Measurements from ENCODE around the gene ITPK1. TPM values are rescaled to one million over a fixed set of nuclear protein-coding genes. Genes with fewer than 3 reads are reported as not detected.

Gene ITPK1
- total RNA-seq, 1 experiment from 2014 or later: 25.9 TPM

DNA sequence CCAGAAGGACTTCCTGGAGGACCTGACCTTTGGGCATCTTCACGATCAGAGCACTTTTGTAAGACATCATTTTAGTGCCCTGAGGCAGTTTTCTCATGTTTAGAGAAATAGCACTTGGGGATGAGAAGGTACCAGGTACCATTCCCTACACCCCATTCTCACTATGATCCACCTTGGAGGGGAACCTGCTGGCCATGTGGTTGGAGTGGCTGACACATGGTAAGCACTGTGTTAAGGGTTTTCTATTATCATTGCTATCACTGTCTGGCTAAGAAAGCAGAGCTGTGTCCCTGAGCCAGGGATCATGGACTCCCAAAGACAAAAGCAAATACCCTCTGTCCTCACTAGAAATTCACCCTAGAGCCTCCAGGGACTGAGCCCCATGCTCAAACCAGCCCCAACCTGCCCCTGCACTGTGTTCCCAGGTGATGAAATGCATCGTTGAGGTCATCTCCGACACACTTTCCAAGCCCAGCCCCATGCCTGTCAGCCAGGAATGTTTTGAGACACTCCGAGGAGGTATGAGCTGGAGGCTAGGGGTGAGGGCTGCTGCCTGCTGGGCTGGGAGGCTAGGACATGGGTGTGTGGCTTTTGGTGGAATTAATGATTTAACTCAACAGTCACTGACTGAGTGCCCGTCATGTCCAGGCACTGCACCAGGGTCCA, 189.4 kb downstream of the ITPK1 start:
- TF ChIP-seq, protein P1, sequence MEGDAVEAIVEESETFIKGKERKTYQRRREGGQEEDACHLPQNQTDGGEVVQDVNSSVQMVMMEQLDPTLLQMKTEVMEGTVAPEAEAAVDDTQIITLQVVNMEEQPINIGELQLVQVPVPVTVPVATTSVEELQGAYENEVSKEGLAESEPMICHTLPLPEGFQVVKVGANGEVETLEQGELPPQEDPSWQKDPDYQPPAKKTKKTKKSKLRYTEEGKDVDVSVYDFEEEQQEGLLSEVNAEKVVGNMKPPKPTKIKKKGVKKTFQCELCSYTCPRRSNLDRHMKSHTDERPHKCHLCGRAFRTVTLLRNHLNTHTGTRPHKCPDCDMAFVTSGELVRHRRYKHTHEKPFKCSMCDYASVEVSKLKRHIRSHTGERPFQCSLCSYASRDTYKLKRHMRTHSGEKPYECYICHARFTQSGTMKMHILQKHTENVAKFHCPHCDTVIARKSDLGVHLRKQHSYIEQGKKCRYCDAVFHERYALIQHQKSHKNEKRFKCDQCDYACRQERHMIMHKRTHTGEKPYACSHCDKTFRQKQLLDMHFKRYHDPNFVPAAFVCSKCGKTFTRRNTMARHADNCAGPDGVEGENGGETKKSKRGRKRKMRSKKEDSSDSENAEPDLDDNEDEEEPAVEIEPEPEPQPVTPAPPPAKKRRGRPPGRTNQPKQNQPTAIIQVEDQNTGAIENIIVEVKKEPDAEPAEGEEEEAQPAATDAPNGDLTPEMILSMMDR (IDR thresholded peaks at IDR 0.05): no peak
- TF ChIP-seq, protein P2, sequence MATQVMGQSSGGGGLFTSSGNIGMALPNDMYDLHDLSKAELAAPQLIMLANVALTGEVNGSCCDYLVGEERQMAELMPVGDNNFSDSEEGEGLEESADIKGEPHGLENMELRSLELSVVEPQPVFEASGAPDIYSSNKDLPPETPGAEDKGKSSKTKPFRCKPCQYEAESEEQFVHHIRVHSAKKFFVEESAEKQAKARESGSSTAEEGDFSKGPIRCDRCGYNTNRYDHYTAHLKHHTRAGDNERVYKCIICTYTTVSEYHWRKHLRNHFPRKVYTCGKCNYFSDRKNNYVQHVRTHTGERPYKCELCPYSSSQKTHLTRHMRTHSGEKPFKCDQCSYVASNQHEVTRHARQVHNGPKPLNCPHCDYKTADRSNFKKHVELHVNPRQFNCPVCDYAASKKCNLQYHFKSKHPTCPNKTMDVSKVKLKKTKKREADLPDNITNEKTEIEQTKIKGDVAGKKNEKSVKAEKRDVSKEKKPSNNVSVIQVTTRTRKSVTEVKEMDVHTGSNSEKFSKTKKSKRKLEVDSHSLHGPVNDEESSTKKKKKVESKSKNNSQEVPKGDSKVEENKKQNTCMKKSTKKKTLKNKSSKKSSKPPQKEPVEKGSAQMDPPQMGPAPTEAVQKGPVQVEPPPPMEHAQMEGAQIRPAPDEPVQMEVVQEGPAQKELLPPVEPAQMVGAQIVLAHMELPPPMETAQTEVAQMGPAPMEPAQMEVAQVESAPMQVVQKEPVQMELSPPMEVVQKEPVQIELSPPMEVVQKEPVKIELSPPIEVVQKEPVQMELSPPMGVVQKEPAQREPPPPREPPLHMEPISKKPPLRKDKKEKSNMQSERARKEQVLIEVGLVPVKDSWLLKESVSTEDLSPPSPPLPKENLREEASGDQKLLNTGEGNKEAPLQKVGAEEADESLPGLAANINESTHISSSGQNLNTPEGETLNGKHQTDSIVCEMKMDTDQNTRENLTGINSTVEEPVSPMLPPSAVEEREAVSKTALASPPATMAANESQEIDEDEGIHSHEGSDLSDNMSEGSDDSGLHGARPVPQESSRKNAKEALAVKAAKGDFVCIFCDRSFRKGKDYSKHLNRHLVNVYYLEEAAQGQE (IDR thresholded peaks at IDR 0.05; ENCODE audit: insufficient read depth in 1 of 2, low read depth in 2 of 2, low read length in 1 of 2): 0 out of 4 replicates have a peak, but pooled peaks of 1 of the 2 experiments have one; percentile 30
- TF ChIP-seq SIN3A (IDR thresholded peaks at IDR 0.05; ENCODE audit: borderline replicate concordance, insufficient read depth, low read depth, low read length) (no peak), TCF7L2 (IDR thresholded peaks at IDR 0.05; ENCODE audit: low read depth, low read length) (no peak), POLR2AphosphoS5 (IDR thresholded peaks at IDR 0.05; ENCODE audit: low read depth, low read length) (no peak)
- Histone ChIP-seq H3K4me3 (ENCODE audit: low read depth in 2 of 2, low read length in 2 of 2) (no peak overlapping the region), H3K9me3 (ENCODE audit: control insufficient read depth, insufficient read depth, low read depth, low read length) (no peaks in the 10 kb centered on the region), H3K27ac (ENCODE audit: low read length) (no peak overlapping the region), H3K27me3 (ENCODE audit: control insufficient read depth, insufficient read depth, low read length) (no peaks in the 10 kb centered on the region), H3K36me3 (ENCODE audit: control insufficient read depth, insufficient read depth, low read length) (no peaks in the 10 kb centered on the region), H3K4me1 (ENCODE audit: control insufficient read depth, insufficient read depth, low read length) (no peaks in the 10 kb centered on the region)
- no peak for DNase-seq (ENCODE audit: low read depth, low spot score)
- intact Hi-C loops (cut with micrococcal nuclease; ENCODE audit: unreplicated experiment): no loop called here
- in situ Hi-C loops (cut with HindIII; ENCODE audit: low pct_unique_long_range_greater_than_20kb, low sequenced_read_pairs): no loop called here
- POLR2A ChIA-PET: no interaction called here
- CTCF ChIA-PET: no interaction called here
- ATAC-seq: no peak
- BruUV-seq (replicated peaks): no TSS peak

DNA sequence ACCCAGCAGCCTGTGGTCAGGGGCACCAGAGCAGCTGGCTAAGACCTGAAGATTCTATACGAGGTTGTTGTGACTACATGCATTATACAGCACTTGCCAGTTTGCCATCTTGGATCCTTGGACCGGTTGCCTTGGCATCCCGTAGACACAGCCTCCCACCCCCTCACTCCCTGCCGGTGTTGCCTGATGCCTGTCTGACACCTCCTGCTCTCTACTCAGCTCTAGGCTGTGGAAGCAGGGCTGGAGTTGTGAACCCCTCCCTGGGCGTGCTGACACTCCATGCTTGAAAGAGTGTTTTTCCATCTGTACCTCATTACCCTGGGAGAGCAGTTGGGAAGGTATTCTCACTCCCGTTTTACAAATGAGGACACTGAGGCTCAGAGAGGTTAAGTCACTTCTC, 190.3 kb downstream of the ITPK1 start:
- DNase-seq (ENCODE audit: low read depth, low spot score) (no peak), ATAC-seq (no peak)
- CTCF ChIA-PET: no interaction called here
- intact Hi-C loops (cut with micrococcal nuclease; ENCODE audit: unreplicated experiment) (no loop called here), in situ Hi-C loops (cut with HindIII; ENCODE audit: low pct_unique_long_range_greater_than_20kb, low sequenced_read_pairs) (no loop called here)
- no TSS peak for BruUV-seq (replicated peaks)
- H3K36me3 ChIP-seq (ENCODE audit: control insufficient read depth, insufficient read depth, low read length): no peaks in the 10 kb centered on the region
- H3K27me3 ChIP-seq (ENCODE audit: control insufficient read depth, insufficient read depth, low read length): no peaks in the 10 kb centered on the region
- no peaks in the 10 kb centered on the region for H3K4me1 ChIP-seq (ENCODE audit: control insufficient read depth, insufficient read depth, low read length)
- H3K9me3 ChIP-seq (ENCODE audit: control insufficient read depth, insufficient read depth, low read depth, low read length): no peaks in the 10 kb centered on the region
- TF ChIP-seq POLR2AphosphoS5 (IDR thresholded peaks at IDR 0.05; ENCODE audit: low read depth, low read length): no peak
- no peak for TF ChIP-seq TCF7L2 (IDR thresholded peaks at IDR 0.05; ENCODE audit: low read depth, low read length)
- TF ChIP-seq, protein P1 (IDR thresholded peaks at IDR 0.05): no peak
- TF ChIP-seq, protein P2 (IDR thresholded peaks at IDR 0.05; ENCODE audit: insufficient read depth in 1 of 2, low read depth in 2 of 2, low read length in 1 of 2): no peak
- TF ChIP-seq SIN3A (IDR thresholded peaks at IDR 0.05; ENCODE audit: borderline replicate concordance, insufficient read depth, low read depth, low read length): no peak
- no peak overlapping the region for H3K4me3 ChIP-seq (ENCODE audit: low read depth in 2 of 2, low read length in 2 of 2)
- H3K27ac ChIP-seq (ENCODE audit: low read length): no peak overlapping the region
- POLR2A ChIA-PET: no interaction called here

All from Panc1 (cell line).